Measurements from ENCODE around the gene CGB7. TPM values are rescaled to one million over a fixed set of nuclear protein-coding genes. Genes with fewer than 3 reads are reported as not detected.
"Not testable (repeated sequence)": the region's sequence is repeated elsewhere in the genome, so short reads cannot be mapped to it uniquely, and the experiment has no call there.

CGB7 gene
- polyA plus RNA-seq, 3 donors: 0.12 to 1.0 TPM; not detected in 1

GRCh38 chr19:49081273-49081672 is 23.7 kb upstream of the CGB7 start:
- 85 to 92% (median 86%) methylated on average over 1 of the region's 1 CpG for WGBS, 3 donors
- H3K27ac ChIP-seq (ENCODE audit: low read depth, low read length): no peak overlapping the region

GRCh38 chr19:49080392-49080791 is 22.8 kb upstream of the CGB7 start:
- WGBS, 3 donors: 76 to 94% (median 85%) methylated on average over 4 of the region's 4 CpGs

GRCh38 chr19:49074869-49075268 is 17.3 kb upstream of the CGB7 start:
- not testable (repeated sequence) for H3K27ac ChIP-seq (ENCODE audit: low read depth, low read length)
- WGBS, 3 donors: 14 to 18% (median 16%) methylated on average over 7 to 8 of the region's 9 CpGs

More at GRCh38 chr19:49080392-49080791, 22.8 kb upstream of the CGB7 start:
- no peak overlapping the region for H3K27ac ChIP-seq (ENCODE audit: low read depth, low read length)

- WGBS, 3 donors: 60 to 65% (median 61%) methylated on average over 23 of the region's 23 CpGs
- H3K27ac ChIP-seq (ENCODE audit: low read depth, low read length): no peak overlapping the region
Observed at GRCh38 chr19:49073514-49074378, 16.2 kb upstream of the CGB7 start.

- 3 to 8% (median 5%) methylated on average over 67 to 93 of the region's 93 CpGs for WGBS, 3 donors
- H3K27ac ChIP-seq (ENCODE audit: low read depth, low read length): no peak overlapping the region
Observed at GRCh38 chr19:49071860-49072547, 14.5 kb upstream of the CGB7 start.

GRCh38 chr19:49070416-49070815 is 12.9 kb upstream of the CGB7 start:
- WGBS, 3 donors: 92 to 99% (median 95%) methylated on average over 21 of the region's 21 CpGs
- H3K27ac ChIP-seq (ENCODE audit: low read depth, low read length): no peak overlapping the region

- no peak overlapping the region for H3K27ac ChIP-seq (ENCODE audit: low read depth, low read length)
- WGBS, 3 donors: 91 to 95% (median 92%) methylated on average over 9 of the region's 9 CpGs
Observed at GRCh38 chr19:49069026-49069425, 11.5 kb upstream of the CGB7 start.

GRCh38 chr19:49067554-49067953 is 10.0 kb upstream of the CGB7 start:
- WGBS, 3 donors: 30 to 62% (median 62%) methylated on average over 3 of the region's 3 CpGs
- H3K27ac ChIP-seq (ENCODE audit: low read depth, low read length): no peak overlapping the region

- no peak overlapping the region for H3K27ac ChIP-seq (ENCODE audit: low read depth, low read length)
- WGBS, 3 donors: 52 to 61% (median 60%) methylated on average over 13 of the region's 13 CpGs
Observed at GRCh38 chr19:49065905-49066512, 8.5 kb upstream of the CGB7 start.

- H3K27ac ChIP-seq (ENCODE audit: low read depth, low read length): no peak within 1 kb of the TSS
- WGBS, 3 donors: 3 to 7% (median 4%) methylated on average over 31 to 52 of the region's 53 CpGs
Observed at GRCh38 chr19:49064768-49065611, 7.4 kb upstream of the CGB7 start, which contains the start of gene NTF4. Gene NTF4 (minus strand): TSS chr19:49064818. CDS start chr19:49061997, 2,821 bp downstream.

- WGBS, 3 donors: 51 to 54% (median 52%) methylated on average over 9 to 10 of the region's 10 CpGs
- H3K27ac ChIP-seq (ENCODE audit: low read depth, low read length): no peak overlapping the region
Observed at GRCh38 chr19:49064029-49064629, 6.6 kb upstream of the CGB7 start.

GRCh38 chr19:49061445-49061844 is 3.9 kb upstream of the CGB7 start:
- no peak overlapping the region for H3K27ac ChIP-seq (ENCODE audit: low read depth, low read length)
- 67 to 73% (median 69%) methylated on average over 25 of the region's 25 CpGs for WGBS, 3 donors

GRCh38 chr19:49061000-49061399 is 3.5 kb upstream of the CGB7 start:
- H3K27ac ChIP-seq (ENCODE audit: low read depth, low read length): no peak overlapping the region
- 93 to 100% (median 97%) methylated on average over 2 of the region's 2 CpGs for WGBS, 3 donors

GRCh38 chr19:49059053-49059452 is 1.5 kb upstream of the CGB7 start:
- 50 to 72% (median 50%) methylated on average over 9 of the region's 9 CpGs for WGBS, 3 donors
- no peak overlapping the region for H3K27ac ChIP-seq (ENCODE audit: low read depth, low read length)

- no peak overlapping the region for H3K27ac ChIP-seq (ENCODE audit: low read depth, low read length)
- 33 to 42% (median 36%) methylated on average over 10 of the region's 10 CpGs for WGBS, 3 donors
Observed at GRCh38 chr19:49058562-49058961, 1.0 kb upstream of the CGB7 start.

- H3K27ac ChIP-seq (ENCODE audit: low read depth, low read length): not testable (repeated sequence)
- 1 to 5% (median 2%) methylated on average over 31 to 34 of the region's 34 CpGs for WGBS, 3 donors
Observed at GRCh38 chr19:49056902-49057596, 500 bp downstream of the CGB7 start.

Data from adipose tissue (tissue), 3 donors.